OCI-LY7 (cell line): ENCODE data around the gene RIMS3.

Experiments
- EZH2phosphoT487 ChIP-seq: fragments of 200-600 bp; sonication (generic); IDR thresholded peaks from 2 replicates; pipeline ENCODE4 v1.6.1; 2018; ENCODE audit warnings: low read depth, borderline replicate concordance, mild to moderate bottlenecking, mixed run types, antibody characterized with exemption, low read length, moderate library complexity, mixed read lengths
- TF ChIP-seq, protein P1 (sequence below): fragments of 200-600 bp; sonication (generic); conservative IDR thresholded peaks from 2 replicates; pipeline ENCODE4 v1.5.1; 2014; ENCODE audit warnings: mild to moderate bottlenecking, antibody characterized with exemption, low read length, moderate library complexity, mixed read lengths

DNA sequence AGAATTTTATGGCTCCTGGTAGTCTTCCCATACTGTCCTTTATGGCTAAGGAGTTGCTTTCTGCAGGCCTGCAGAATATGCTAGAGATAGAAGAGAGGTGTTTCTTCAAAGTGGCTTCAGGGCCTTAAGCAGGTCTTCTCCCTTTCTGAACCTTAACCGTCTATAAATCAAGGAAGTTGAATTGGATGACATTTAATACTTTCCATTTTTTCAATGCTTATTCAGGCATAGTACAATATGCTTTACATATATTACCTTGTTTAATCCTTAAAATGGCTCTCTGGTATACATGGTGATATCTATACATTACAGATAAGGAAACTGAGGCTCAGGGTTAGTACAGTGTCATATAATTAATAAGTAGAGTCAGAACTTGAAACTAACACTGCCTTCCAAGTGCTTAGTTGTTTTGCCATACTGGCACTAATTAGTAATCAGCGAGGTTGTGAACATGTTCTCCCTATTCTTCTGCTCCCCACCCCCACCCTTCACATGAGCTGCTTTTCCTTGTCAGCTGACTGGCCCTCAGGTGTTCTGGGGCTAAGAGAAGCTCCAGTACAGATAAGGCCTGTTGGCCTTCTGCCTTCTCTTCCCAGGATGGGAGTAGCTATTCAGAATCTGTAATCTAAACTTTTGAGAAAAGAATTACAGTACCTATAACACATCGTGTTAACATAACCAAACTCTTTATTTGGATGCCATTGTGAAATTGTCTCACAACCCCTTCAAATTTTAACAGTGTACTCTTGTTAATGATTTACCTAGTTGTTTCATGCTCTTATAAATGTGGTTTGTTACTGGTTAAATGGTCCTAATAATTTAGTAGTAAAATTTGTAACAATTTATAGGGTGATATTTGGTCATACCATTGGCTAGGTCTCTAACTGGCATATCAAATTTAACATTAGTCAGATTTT lies 39.6 kb upstream of the RIMS3 start:
- TF ChIP-seq, protein P1, sequence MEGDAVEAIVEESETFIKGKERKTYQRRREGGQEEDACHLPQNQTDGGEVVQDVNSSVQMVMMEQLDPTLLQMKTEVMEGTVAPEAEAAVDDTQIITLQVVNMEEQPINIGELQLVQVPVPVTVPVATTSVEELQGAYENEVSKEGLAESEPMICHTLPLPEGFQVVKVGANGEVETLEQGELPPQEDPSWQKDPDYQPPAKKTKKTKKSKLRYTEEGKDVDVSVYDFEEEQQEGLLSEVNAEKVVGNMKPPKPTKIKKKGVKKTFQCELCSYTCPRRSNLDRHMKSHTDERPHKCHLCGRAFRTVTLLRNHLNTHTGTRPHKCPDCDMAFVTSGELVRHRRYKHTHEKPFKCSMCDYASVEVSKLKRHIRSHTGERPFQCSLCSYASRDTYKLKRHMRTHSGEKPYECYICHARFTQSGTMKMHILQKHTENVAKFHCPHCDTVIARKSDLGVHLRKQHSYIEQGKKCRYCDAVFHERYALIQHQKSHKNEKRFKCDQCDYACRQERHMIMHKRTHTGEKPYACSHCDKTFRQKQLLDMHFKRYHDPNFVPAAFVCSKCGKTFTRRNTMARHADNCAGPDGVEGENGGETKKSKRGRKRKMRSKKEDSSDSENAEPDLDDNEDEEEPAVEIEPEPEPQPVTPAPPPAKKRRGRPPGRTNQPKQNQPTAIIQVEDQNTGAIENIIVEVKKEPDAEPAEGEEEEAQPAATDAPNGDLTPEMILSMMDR, result no peak
- TF ChIP-seq EZH2phosphoT487, result no peak
